ENCODE data around the gene EEF1E1. TPM values are rescaled to one million over a fixed set of nuclear protein-coding genes. Genes with fewer than 3 reads are reported as not detected.
"Not testable (repeated sequence)": the region's sequence is repeated elsewhere in the genome, so short reads cannot be mapped to it uniquely, and the experiment has no call there.

Gene EEF1E1
- total RNA-seq, 1 donor from 2014 or later, result 14.0 TPM

DNA sequence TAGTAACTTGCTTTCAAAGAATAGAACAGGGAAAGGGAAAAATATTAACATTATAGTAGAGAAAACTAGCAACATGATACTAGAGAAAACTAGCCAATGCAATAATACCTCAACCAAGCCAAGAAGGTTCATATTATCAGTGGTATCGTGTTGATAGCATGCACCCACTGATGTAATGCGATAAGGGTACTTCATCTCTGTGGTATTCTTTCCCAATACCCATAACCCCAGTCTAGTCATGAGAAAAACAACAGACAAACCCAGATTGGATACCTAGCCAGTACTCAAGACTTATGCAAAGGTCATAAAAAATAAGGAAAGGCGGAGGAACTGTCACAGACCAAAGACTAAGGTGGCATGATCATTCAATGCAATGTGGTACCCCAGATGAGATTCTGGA, 59.1 kb downstream of the EEF1E1 start:
- no peak overlapping the region for H3K4me3 Mint-ChIP-seq (ENCODE audit: unreplicated experiment)
- peaks cover 26% of the 10 kb centered on the region for H3K36me3 Mint-ChIP-seq (ENCODE audit: low read depth, unreplicated experiment)
- peaks cover 5% of the 10 kb centered on the region for H3K4me1 Mint-ChIP-seq (ENCODE audit: unreplicated experiment)
- H3K27me3 Mint-ChIP-seq (ENCODE audit: unreplicated experiment), result no peaks in the 10 kb centered on the region
- H3K9me3 Mint-ChIP-seq (ENCODE audit: unreplicated experiment), result no peaks in the 10 kb centered on the region
- no peak overlapping the region for H3K27ac Mint-ChIP-seq (ENCODE audit: unreplicated experiment)
- TF ChIP-seq, protein P1, sequence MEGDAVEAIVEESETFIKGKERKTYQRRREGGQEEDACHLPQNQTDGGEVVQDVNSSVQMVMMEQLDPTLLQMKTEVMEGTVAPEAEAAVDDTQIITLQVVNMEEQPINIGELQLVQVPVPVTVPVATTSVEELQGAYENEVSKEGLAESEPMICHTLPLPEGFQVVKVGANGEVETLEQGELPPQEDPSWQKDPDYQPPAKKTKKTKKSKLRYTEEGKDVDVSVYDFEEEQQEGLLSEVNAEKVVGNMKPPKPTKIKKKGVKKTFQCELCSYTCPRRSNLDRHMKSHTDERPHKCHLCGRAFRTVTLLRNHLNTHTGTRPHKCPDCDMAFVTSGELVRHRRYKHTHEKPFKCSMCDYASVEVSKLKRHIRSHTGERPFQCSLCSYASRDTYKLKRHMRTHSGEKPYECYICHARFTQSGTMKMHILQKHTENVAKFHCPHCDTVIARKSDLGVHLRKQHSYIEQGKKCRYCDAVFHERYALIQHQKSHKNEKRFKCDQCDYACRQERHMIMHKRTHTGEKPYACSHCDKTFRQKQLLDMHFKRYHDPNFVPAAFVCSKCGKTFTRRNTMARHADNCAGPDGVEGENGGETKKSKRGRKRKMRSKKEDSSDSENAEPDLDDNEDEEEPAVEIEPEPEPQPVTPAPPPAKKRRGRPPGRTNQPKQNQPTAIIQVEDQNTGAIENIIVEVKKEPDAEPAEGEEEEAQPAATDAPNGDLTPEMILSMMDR (IDR thresholded peaks at IDR 0.05; ENCODE audit: unreplicated experiment), result no peak
- no peak for DNase-seq (ENCODE audit: low spot score)

DNA sequence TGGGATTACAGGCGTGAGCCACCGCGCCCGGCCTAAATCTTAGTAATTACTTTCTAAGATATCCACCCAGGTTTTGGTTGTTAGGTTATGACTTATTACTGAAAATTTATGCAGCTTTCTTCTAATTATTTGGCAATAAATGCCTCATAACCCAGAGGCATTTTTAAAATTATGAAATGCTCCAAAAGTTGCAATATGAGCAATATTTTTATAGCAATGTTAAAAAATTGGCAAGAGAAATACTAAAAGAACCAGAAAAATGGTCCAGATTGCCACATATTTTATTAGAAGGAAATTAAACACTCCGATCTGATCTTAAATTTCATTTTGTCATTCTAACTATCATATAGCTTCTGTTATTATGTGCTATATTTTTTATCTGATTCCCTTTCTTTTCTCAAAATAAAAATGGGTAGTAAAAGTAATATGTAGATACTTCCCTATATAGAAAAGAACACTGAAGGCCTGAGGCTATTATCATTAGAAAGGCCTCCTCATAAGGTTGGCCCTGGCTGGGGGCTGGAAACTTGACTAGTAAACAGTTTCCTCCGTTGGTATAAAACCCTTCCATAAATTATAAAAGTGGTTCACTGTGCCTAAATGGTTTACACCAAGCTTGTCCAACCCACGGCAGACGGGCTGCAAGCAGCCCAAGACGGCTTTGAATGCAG, 60.3 kb downstream of the EEF1E1 start:
- no peak overlapping the region for H3K27ac Mint-ChIP-seq (ENCODE audit: unreplicated experiment)
- H3K27me3 Mint-ChIP-seq (ENCODE audit: unreplicated experiment), result no peaks in the 10 kb centered on the region
- H3K9me3 Mint-ChIP-seq (ENCODE audit: unreplicated experiment), result no peaks in the 10 kb centered on the region
- DNase-seq (ENCODE audit: low spot score), result no peak
- peaks cover 5% of the 10 kb centered on the region for H3K4me1 Mint-ChIP-seq (ENCODE audit: unreplicated experiment)
- no peak overlapping the region for H3K4me3 Mint-ChIP-seq (ENCODE audit: unreplicated experiment)
- TF ChIP-seq, protein P1 (IDR thresholded peaks at IDR 0.05; ENCODE audit: unreplicated experiment), result no peak
- H3K36me3 Mint-ChIP-seq (ENCODE audit: low read depth, unreplicated experiment), result peaks cover 17% of the 10 kb centered on the region

DNA sequence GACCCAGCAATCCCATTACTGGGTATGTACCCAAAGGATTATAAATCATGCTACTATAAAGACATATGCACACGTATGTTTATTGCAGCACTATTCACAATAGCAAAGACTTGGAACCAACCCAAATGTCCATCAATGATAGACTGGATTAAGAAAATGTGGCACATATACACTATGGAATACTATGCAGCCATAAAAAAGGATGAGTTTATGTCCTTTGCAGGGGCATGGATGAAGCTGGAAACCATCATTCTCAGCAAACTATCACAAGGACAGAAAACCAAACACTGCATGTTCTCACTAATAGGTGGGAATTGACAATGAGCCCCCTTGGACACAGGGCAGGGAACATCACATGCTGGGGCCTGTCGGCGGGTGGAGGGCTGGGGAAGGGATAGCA, 68.2 kb downstream of the EEF1E1 start:
- not testable (repeated sequence) for H3K4me1 Mint-ChIP-seq (ENCODE audit: unreplicated experiment); H3K4me3 Mint-ChIP-seq (ENCODE audit: unreplicated experiment); H3K9me3 Mint-ChIP-seq (ENCODE audit: unreplicated experiment); H3K36me3 Mint-ChIP-seq (ENCODE audit: low read depth, unreplicated experiment); H3K27me3 Mint-ChIP-seq (ENCODE audit: unreplicated experiment); H3K27ac Mint-ChIP-seq (ENCODE audit: unreplicated experiment); DNase-seq (ENCODE audit: low spot score)

DNA sequence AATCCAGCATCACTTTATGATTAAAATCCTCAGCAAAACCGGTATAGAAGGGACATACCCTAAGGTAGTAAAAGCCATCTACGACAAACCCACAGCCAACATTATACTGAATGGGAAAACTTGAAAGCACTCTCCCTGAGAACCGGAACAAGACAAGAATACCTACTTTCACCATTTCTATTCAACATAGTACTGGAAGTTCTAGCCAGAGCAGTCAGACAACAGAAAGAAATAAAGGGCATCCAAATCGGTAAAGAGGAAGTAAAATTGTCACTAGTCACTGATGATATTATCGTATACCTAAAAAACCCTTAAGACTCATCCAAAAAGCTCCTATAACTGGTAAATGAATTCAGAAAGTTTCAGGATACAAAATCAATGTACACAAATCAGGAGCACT, 71.4 kb downstream of the EEF1E1 start:
- H3K27me3 Mint-ChIP-seq (ENCODE audit: unreplicated experiment), result peaks cover 1% of the 10 kb centered on the region
- H3K36me3 Mint-ChIP-seq (ENCODE audit: low read depth, unreplicated experiment), result peaks cover 4% of the 10 kb centered on the region
- TF ChIP-seq, protein P1 (IDR thresholded peaks at IDR 0.05; ENCODE audit: unreplicated experiment), result no peak
- H3K4me1 Mint-ChIP-seq (ENCODE audit: unreplicated experiment), result peaks cover 11% of the 10 kb centered on the region
- no peak for DNase-seq (ENCODE audit: low spot score)
- no peak overlapping the region for H3K27ac Mint-ChIP-seq (ENCODE audit: unreplicated experiment)
- no peak overlapping the region for H3K4me3 Mint-ChIP-seq (ENCODE audit: unreplicated experiment)
- H3K9me3 Mint-ChIP-seq (ENCODE audit: unreplicated experiment), result no peaks in the 10 kb centered on the region

Other genes starting within 250 kb of the EEF1E1 start
- gene TXNDC5, start 191.8 kb downstream of the EEF1E1 start, total RNA-seq (ENCODE audit: unreplicated experiment), result 110 TPM
- gene BLOC1S5, start 38.2 kb downstream of the EEF1E1 start, total RNA-seq (ENCODE audit: unreplicated experiment), result 13.2 TPM